Measurements from ENCODE around the gene COQ4. TPM values are rescaled to one million over a fixed set of nuclear protein-coding genes. Genes with fewer than 3 reads are reported as not detected.

Gene COQ4
- total RNA-seq, 1 experiment from 2014 or later, result 62.8 TPM

GRCh38 chr9:128333451-128333869 is 10.8 kb downstream of the COQ4 start:
- H3K36me3 ChIP-seq (ENCODE audit: insufficient read depth, low read length, poor library complexity, severe bottlenecking), result peaks cover 5% of the 10 kb centered on the region
- intact Hi-C loops (cut with micrococcal nuclease; ENCODE audit: unreplicated experiment), result no loop called here
- TF ChIP-seq CTCF (conservative IDR thresholded peaks at IDR 0.05; ENCODE audit: low read depth, low read length) (no peak), EZH2 (IDR thresholded peaks at IDR 0.05; ENCODE audit: borderline replicate concordance, low read depth, low read length, poor library complexity, severe bottlenecking) (no peak)
- H3K4me1 ChIP-seq (ENCODE audit: insufficient read depth, low read length, poor library complexity, severe bottlenecking), result no peaks in the 10 kb centered on the region
- CTCF ChIA-PET, result no interaction called here
- no peaks in the 10 kb centered on the region for H3K27me3 ChIP-seq (replicated peaks; ENCODE audit: insufficient read depth, low read depth, low read length, poor library complexity)
- POLR2A ChIA-PET (ENCODE audit: low non-redundant PET), result no interaction called here
- H3K4me3 ChIP-seq (ENCODE audit: low read depth, low read length, poor library complexity, severe bottlenecking), result no peak overlapping the region
- no peak overlapping the region for H3K27ac ChIP-seq (ENCODE audit: low read depth, low read length, poor library complexity, severe bottlenecking)
- no peak for DNase-seq (ENCODE audit: low spot score)
- no TSS peak for BruUV-seq (replicated peaks)
- no peaks in the 10 kb centered on the region for H3K9me3 ChIP-seq (ENCODE audit: low read depth, low read length, poor library complexity, severe bottlenecking)

GRCh38 chr9:128335161-128335560 is 12.5 kb downstream of the COQ4 start:
- no TSS peak for BruUV-seq (replicated peaks)
- H3K27me3 ChIP-seq (replicated peaks; ENCODE audit: insufficient read depth, low read depth, low read length, poor library complexity), result no peaks in the 10 kb centered on the region
- no peak for DNase-seq (ENCODE audit: low spot score)
- POLR2A ChIA-PET (ENCODE audit: low non-redundant PET), result no interaction called here
- H3K9me3 ChIP-seq (ENCODE audit: low read depth, low read length, poor library complexity, severe bottlenecking), result no peaks in the 10 kb centered on the region
- H3K4me3 ChIP-seq (ENCODE audit: low read depth, low read length, poor library complexity, severe bottlenecking), result no peak overlapping the region
- intact Hi-C loops (cut with micrococcal nuclease; ENCODE audit: unreplicated experiment), result no loop called here
- H3K36me3 ChIP-seq (ENCODE audit: insufficient read depth, low read length, poor library complexity, severe bottlenecking), result peaks cover 5% of the 10 kb centered on the region
- no peak overlapping the region for H3K27ac ChIP-seq (ENCODE audit: low read depth, low read length, poor library complexity, severe bottlenecking)
- TF ChIP-seq CTCF (conservative IDR thresholded peaks at IDR 0.05; ENCODE audit: low read depth, low read length) (no peak), EZH2 (IDR thresholded peaks at IDR 0.05; ENCODE audit: borderline replicate concordance, low read depth, low read length, poor library complexity, severe bottlenecking) (no peak)
- CTCF ChIA-PET, result no interaction called here
- H3K4me1 ChIP-seq (ENCODE audit: insufficient read depth, low read length, poor library complexity, severe bottlenecking), result no peaks in the 10 kb centered on the region

- POLR2A ChIA-PET (ENCODE audit: low non-redundant PET), result no interaction called here
- no peak for TF ChIP-seq CTCF (conservative IDR thresholded peaks at IDR 0.05; ENCODE audit: low read depth, low read length)
- no peak for TF ChIP-seq EZH2 (IDR thresholded peaks at IDR 0.05; ENCODE audit: borderline replicate concordance, low read depth, low read length, poor library complexity, severe bottlenecking)
- no peak for DNase-seq (ENCODE audit: low spot score)
- H3K27ac ChIP-seq (ENCODE audit: low read depth, low read length, poor library complexity, severe bottlenecking), result no peak overlapping the region
- H3K9me3 ChIP-seq (ENCODE audit: low read depth, low read length, poor library complexity, severe bottlenecking), result no peaks in the 10 kb centered on the region
- H3K4me3 ChIP-seq (ENCODE audit: low read depth, low read length, poor library complexity, severe bottlenecking), result no peak overlapping the region
- peaks cover under 1% of the 10 kb centered on the region for H3K4me1 ChIP-seq (ENCODE audit: insufficient read depth, low read length, poor library complexity, severe bottlenecking)
- CTCF ChIA-PET, result no interaction called here
- intact Hi-C loops (cut with micrococcal nuclease; ENCODE audit: unreplicated experiment), result no loop called here
- H3K36me3 ChIP-seq (ENCODE audit: insufficient read depth, low read length, poor library complexity, severe bottlenecking), result peaks cover 5% of the 10 kb centered on the region
- no TSS peak for BruUV-seq (replicated peaks)
- H3K27me3 ChIP-seq (replicated peaks; ENCODE audit: insufficient read depth, low read depth, low read length, poor library complexity), result no peaks in the 10 kb centered on the region
These were observed 13.3 kb downstream of the COQ4 start for GRCh38 chr9:128335914-128336313.
